ENCODE data around the gene COL26A1.
"Not testable (repeated sequence)": the region's sequence is repeated elsewhere in the genome, so short reads cannot be mapped to it uniquely, and the experiment has no call there.

Gene COL26A1

DNA sequence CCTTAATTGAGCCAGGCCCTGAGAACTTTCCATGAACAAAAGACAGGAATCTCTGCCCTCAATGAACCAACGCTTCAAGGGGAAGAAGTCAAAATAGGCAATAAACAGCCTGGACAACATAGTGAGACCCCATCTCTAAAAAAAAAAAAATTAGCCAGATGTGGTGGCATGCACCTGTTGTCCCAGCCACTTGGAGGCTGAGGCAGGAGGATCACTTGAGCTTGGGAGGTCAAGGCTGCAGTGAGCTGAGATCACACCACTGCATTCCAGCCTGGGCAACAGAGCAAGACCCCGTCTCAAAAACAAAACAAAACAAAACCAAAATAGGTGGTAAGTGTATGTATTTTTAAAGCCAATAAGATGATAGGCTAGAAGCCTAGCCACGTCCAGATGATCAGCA is 198.6 kb downstream of the COL26A1 start:
- DNase-seq; H3K27ac ChIP-seq (ENCODE audit: low read depth, low read length); H2BK120ac ChIP-seq (ENCODE audit: low read depth, low read length); H2BK5ac ChIP-seq (ENCODE audit: low read length); H3K23ac ChIP-seq (ENCODE audit: low read length); H3K79me1 ChIP-seq (ENCODE audit: low read length); H3K4me1 ChIP-seq (ENCODE audit: control insufficient read depth, low read depth, low read length); H3K79me2 ChIP-seq (ENCODE audit: control insufficient read depth, insufficient read depth, low read length); H3K4ac ChIP-seq (ENCODE audit: low read depth, low read length); H4K5ac ChIP-seq (ENCODE audit: low read length); H3K18ac ChIP-seq (ENCODE audit: low read length); H3K4me2 ChIP-seq (ENCODE audit: low read length); H3K9ac ChIP-seq (ENCODE audit: low read length); H2AK5ac ChIP-seq (ENCODE audit: low read length); H2BK15ac ChIP-seq (replicated peaks; ENCODE audit: low read depth); H3K4me3 ChIP-seq (ENCODE audit: low read length); H3K27me3 ChIP-seq (ENCODE audit: insufficient read depth, low read length, poor library complexity); H3K56ac ChIP-seq (ENCODE audit: low read length); H3K36me3 ChIP-seq (ENCODE audit: control insufficient read depth, insufficient read depth, low read length); H4K8ac ChIP-seq (ENCODE audit: low read depth, low read length): not testable (repeated sequence)
- no CpG with 5 or more reads among the region's 3 CpGs for WGBS (ENCODE audit: extremely low coverage, insufficient coverage, low lambda C conversion rate)

DNA sequence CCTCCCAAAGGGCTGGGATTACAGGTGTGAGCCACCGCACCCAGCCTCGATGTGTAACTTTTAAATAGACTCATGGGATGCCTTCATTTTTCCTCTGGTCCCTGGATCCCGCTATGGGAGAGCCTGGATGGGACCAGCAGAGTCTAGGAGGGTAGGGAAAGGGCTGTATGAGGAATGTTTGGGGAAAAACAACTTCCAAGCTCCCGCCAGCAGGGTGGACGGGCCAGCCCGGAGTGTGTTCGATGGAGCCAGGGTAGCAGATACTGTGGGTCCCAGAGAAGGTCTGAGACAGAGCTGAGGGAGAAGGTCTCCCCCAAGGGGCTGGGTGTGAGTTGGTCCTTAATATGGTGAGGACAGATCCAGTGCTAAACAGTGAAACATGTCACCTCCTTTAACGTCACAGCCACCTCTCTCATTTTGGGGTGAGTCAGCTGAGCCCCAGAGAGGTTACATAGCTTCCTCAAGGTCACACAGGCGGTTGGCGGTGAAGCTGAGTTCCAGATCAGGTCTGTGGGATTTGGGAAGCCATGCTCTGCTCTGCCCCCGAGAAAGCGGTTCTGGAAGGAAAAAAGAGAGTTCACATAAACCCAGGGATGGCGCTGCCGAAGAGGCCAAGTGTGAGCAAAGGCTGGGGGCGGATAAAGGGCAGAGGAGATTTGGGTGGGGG is 200.0 kb downstream of the COL26A1 start:
- H3K79me2 ChIP-seq (ENCODE audit: control insufficient read depth, insufficient read depth, low read length), result no peaks in the 10 kb centered on the region
- no peak overlapping the region for H3K27ac ChIP-seq (ENCODE audit: low read depth, low read length)
- no CpG with 5 or more reads among the region's 15 CpGs for WGBS (ENCODE audit: extremely low coverage, insufficient coverage, low lambda C conversion rate)
- no peak overlapping the region for H3K4me2 ChIP-seq (ENCODE audit: low read length)
- no peak overlapping the region for H2AK5ac ChIP-seq (ENCODE audit: low read length)
- peaks cover 2% of the 10 kb centered on the region for H3K4me1 ChIP-seq (ENCODE audit: control insufficient read depth, low read depth, low read length)
- H4K8ac ChIP-seq (ENCODE audit: low read depth, low read length), result no peak overlapping the region
- no peak overlapping the region for H3K4me3 ChIP-seq (ENCODE audit: low read length)
- H3K79me1 ChIP-seq (ENCODE audit: low read length), result no peaks in the 10 kb centered on the region
- H3K18ac ChIP-seq (ENCODE audit: low read length), result no peak overlapping the region
- no peak overlapping the region for H2BK5ac ChIP-seq (ENCODE audit: low read length)
- H3K23ac ChIP-seq (ENCODE audit: low read length), result no peak overlapping the region
- H3K36me3 ChIP-seq (ENCODE audit: control insufficient read depth, insufficient read depth, low read length), result no peaks in the 10 kb centered on the region
- no peak overlapping the region for H4K5ac ChIP-seq (ENCODE audit: low read length)
- no peak overlapping the region for H3K4ac ChIP-seq (ENCODE audit: low read depth, low read length)
- H3K56ac ChIP-seq (ENCODE audit: low read length), result no peak overlapping the region
- H2BK15ac ChIP-seq (replicated peaks; ENCODE audit: low read depth), result no peak overlapping the region
- H2BK120ac ChIP-seq (ENCODE audit: low read depth, low read length), result no peak overlapping the region
- H3K27me3 ChIP-seq (ENCODE audit: insufficient read depth, low read length, poor library complexity), result no peaks in the 10 kb centered on the region
- no peak overlapping the region for H3K9ac ChIP-seq (ENCODE audit: low read length)
- no peak for DNase-seq

DNA sequence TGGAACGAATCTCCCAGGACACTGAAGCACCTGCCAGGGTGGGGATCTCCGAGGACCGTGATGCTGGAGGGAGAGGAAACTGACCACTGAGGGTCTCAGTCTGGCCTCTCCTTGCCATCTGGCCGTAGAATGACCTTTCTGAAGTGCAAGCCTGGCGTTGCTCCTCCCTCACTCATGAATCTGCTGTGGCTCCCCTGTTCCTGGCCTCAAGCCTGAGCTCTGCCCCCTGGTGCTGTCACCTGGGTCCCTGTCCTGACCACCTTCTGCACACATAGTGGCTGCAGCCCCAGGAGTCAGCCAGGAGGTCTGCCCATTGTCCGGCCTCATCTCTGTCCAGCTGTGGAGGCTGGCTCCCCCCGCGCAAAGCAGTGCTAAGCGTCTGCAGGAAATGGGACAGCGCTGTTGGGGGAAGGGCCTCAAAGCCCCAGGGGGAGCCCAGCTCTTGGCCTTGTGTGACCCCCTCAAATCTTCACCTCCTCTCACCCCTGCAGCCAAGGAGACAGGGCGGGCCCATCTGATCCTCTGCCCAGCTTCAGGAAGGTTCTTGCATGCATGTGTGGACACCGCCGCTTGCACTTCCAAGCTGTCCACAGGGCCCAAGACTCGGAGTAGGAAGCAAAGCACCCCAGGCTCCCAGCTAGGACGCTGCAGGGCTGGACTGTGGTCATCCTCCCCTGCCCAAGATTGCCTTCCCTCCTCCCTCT is 200.7 kb downstream of the COL26A1 start:
- Histone ChIP-seq H3K4ac (ENCODE audit: low read depth, low read length) (no peak overlapping the region), H4K5ac (ENCODE audit: low read length) (no peak overlapping the region), H3K4me3 (ENCODE audit: low read length) (no peak overlapping the region), H3K79me2 (ENCODE audit: control insufficient read depth, insufficient read depth, low read length) (no peaks in the 10 kb centered on the region), H3K9ac (ENCODE audit: low read length) (no peak overlapping the region), H3K56ac (ENCODE audit: low read length) (no peak overlapping the region), H2BK5ac (ENCODE audit: low read length) (no peak overlapping the region), H3K23ac (ENCODE audit: low read length) (no peak overlapping the region), H3K4me2 (ENCODE audit: low read length) (no peak overlapping the region), H3K18ac (ENCODE audit: low read length) (no peak overlapping the region), H3K79me1 (ENCODE audit: low read length) (no peaks in the 10 kb centered on the region), H2BK15ac (replicated peaks; ENCODE audit: low read depth) (no peak overlapping the region), H3K27me3 (ENCODE audit: insufficient read depth, low read length, poor library complexity) (no peaks in the 10 kb centered on the region), H2BK120ac (ENCODE audit: low read depth, low read length) (no peak overlapping the region), H2AK5ac (ENCODE audit: low read length) (no peak overlapping the region), H3K4me1 (ENCODE audit: control insufficient read depth, low read depth, low read length) (peaks cover 2% of the 10 kb centered on the region), H4K8ac (ENCODE audit: low read depth, low read length) (no peak overlapping the region), H3K27ac (ENCODE audit: low read depth, low read length) (no peak overlapping the region), H3K36me3 (ENCODE audit: control insufficient read depth, insufficient read depth, low read length) (no peaks in the 10 kb centered on the region)
- no peak for DNase-seq
- WGBS (ENCODE audit: extremely low coverage, insufficient coverage, low lambda C conversion rate), result no CpG with 5 or more reads among the region's 15 CpGs

DNA sequence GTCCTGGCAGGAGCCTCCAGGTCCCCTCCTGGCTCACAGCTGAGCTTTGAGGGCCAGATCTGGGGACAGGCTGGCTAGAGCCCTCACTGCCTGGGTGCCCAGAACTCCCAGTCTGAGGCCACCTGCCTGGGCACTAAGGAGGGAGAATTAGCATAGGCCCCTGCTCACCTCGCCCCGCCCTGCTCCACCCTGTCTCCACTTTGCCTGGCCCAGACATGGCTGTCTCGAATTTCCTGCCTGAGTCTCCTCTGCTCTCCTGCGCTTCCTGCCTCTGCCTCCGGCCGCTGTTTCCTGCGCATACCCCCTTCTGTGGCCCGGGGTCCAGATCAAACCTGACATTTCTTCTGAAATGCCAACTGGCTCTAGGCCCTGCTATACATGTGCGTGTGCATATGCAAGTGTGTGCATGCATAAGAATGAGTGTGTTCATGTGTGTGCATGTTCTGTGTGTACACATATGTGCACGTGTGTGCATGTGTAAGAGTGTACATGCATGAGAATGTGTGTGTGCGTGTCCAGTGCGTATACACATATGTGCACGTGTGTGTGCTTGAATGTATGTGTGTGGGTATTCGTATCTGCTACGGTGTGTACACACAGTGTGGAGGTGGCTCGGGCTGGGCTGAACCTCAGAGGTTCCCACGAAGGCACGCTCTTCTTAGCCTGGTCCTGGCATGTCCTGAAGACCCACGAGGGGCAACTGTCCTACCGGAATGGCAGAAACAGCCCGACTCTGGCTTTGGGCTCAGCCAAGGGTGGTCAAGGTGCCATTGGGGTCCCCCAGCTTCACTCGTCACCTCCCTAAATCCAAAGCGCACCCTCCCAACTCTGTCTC is 201.5 kb downstream of the COL26A1 start:
- Histone ChIP-seq H2BK5ac (ENCODE audit: low read length) (no peak overlapping the region), H3K4me2 (ENCODE audit: low read length) (no peak overlapping the region), H3K79me2 (ENCODE audit: control insufficient read depth, insufficient read depth, low read length) (no peaks in the 10 kb centered on the region), H2AK5ac (ENCODE audit: low read length) (no peak overlapping the region), H3K9ac (ENCODE audit: low read length) (no peak overlapping the region), H2BK15ac (replicated peaks; ENCODE audit: low read depth) (no peak overlapping the region), H3K18ac (ENCODE audit: low read length) (no peak overlapping the region), H3K79me1 (ENCODE audit: low read length) (no peaks in the 10 kb centered on the region), H3K56ac (ENCODE audit: low read length) (no peak overlapping the region), H4K8ac (ENCODE audit: low read depth, low read length) (no peak overlapping the region), H3K4me1 (ENCODE audit: control insufficient read depth, low read depth, low read length) (peaks cover 2% of the 10 kb centered on the region), H3K27ac (ENCODE audit: low read depth, low read length) (no peak overlapping the region), H2BK120ac (ENCODE audit: low read depth, low read length) (no peak overlapping the region), H3K27me3 (ENCODE audit: insufficient read depth, low read length, poor library complexity) (no peaks in the 10 kb centered on the region), H3K4me3 (ENCODE audit: low read length) (no peak overlapping the region), H3K36me3 (ENCODE audit: control insufficient read depth, insufficient read depth, low read length) (no peaks in the 10 kb centered on the region), H3K4ac (ENCODE audit: low read depth, low read length) (no peak overlapping the region), H3K23ac (ENCODE audit: low read length) (no peak overlapping the region), H4K5ac (ENCODE audit: low read length) (no peak overlapping the region)
- WGBS (ENCODE audit: extremely low coverage, insufficient coverage, low lambda C conversion rate), result no CpG with 5 or more reads among the region's 23 CpGs
- peak; percentile 46 for DNase-seq

DNA sequence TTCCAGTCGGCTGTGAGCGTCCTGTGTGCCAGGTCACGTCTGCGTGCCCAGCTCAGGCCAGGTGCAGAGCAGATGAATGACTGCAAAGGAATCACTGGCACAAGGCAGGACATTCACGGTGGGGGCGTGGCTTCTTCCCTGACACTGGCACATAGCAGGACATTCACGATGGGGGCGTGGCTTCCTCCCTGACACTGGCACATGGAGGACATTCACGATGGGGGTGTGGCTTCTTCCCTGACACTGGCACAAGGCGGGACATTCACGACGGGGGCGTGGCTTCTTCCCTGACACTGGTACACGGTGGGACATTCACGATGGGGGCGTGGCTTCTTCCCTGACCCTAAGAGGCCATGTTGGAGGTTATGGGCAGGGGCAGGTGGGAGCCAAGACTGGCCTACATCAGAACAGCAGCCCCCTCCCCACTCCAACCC is 202.1 kb downstream of the COL26A1 start:
- whole genome bisulfite sequencing (ENCODE audit: extremely low coverage, insufficient coverage, low lambda C conversion rate), result no CpG with 5 or more reads among the region's 16 CpGs
- Histone ChIP-seq H3K4me3 (ENCODE audit: low read length) (no peak overlapping the region), H2BK15ac (replicated peaks; ENCODE audit: low read depth) (no peak overlapping the region), H2BK120ac (ENCODE audit: low read depth, low read length) (no peak overlapping the region), H3K27ac (ENCODE audit: low read depth, low read length) (no peak overlapping the region), H2BK5ac (ENCODE audit: low read length) (no peak overlapping the region), H3K27me3 (ENCODE audit: insufficient read depth, low read length, poor library complexity) (no peaks in the 10 kb centered on the region), H3K79me1 (ENCODE audit: low read length) (no peaks in the 10 kb centered on the region), H4K8ac (ENCODE audit: low read depth, low read length) (no peak overlapping the region), H3K4me2 (ENCODE audit: low read length) (no peak overlapping the region), H3K18ac (ENCODE audit: low read length) (no peak overlapping the region), H3K23ac (ENCODE audit: low read length) (no peak overlapping the region), H3K79me2 (ENCODE audit: control insufficient read depth, insufficient read depth, low read length) (no peaks in the 10 kb centered on the region), H4K5ac (ENCODE audit: low read length) (no peak overlapping the region), H3K36me3 (ENCODE audit: control insufficient read depth, insufficient read depth, low read length) (no peaks in the 10 kb centered on the region), H2AK5ac (ENCODE audit: low read length) (no peak overlapping the region), H3K56ac (ENCODE audit: low read length) (no peak overlapping the region), H3K4ac (ENCODE audit: low read depth, low read length) (no peak overlapping the region), H3K9ac (ENCODE audit: low read length) (no peak overlapping the region), H3K4me1 (ENCODE audit: control insufficient read depth, low read depth, low read length) (peaks cover 2% of the 10 kb centered on the region)
- DNase-seq, result peak; percentile 95

Measured in mesendoderm (in vitro differentiated cells).